ENCODE data around the gene TMC3.

DNA sequence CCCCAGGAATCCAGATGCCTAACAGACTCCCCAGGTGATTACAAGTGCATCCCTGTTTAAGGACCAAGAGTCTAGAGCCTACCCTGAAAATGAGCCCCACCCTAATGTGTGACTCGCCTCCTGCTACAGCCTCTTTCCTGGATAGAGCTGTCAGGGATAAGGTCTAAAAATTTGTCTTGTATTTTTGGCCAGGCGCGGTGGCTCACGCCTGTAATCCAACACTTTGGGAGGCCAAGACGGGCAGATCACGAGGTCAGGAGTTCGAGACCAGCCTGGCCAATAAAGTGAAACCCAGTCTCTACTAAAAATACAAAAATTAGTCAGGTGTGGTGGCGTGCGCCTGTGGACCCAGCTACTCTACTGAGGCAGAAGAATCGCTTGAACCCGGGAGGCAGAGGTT is 11.2 kb downstream of the TMC3 start:
- TF ChIP-seq, protein P1, sequence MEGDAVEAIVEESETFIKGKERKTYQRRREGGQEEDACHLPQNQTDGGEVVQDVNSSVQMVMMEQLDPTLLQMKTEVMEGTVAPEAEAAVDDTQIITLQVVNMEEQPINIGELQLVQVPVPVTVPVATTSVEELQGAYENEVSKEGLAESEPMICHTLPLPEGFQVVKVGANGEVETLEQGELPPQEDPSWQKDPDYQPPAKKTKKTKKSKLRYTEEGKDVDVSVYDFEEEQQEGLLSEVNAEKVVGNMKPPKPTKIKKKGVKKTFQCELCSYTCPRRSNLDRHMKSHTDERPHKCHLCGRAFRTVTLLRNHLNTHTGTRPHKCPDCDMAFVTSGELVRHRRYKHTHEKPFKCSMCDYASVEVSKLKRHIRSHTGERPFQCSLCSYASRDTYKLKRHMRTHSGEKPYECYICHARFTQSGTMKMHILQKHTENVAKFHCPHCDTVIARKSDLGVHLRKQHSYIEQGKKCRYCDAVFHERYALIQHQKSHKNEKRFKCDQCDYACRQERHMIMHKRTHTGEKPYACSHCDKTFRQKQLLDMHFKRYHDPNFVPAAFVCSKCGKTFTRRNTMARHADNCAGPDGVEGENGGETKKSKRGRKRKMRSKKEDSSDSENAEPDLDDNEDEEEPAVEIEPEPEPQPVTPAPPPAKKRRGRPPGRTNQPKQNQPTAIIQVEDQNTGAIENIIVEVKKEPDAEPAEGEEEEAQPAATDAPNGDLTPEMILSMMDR (IDR thresholded peaks at IDR 0.05 in 8 of 11, conservative IDR thresholded peaks at IDR 0.05 in 3 of 11), result no peak
- TF ChIP-seq POLR2AphosphoS5 (IDR thresholded peaks at IDR 0.05) (no peak), POLR2A (IDR thresholded peaks at IDR 0.05) (no peak)

Data from spleen (tissue), 7 donors.